ENCODE data around the gene PEX12.
A peak's percentile ranks its signal among the peaks of the same experiment; 100 is the strongest.

DNA sequence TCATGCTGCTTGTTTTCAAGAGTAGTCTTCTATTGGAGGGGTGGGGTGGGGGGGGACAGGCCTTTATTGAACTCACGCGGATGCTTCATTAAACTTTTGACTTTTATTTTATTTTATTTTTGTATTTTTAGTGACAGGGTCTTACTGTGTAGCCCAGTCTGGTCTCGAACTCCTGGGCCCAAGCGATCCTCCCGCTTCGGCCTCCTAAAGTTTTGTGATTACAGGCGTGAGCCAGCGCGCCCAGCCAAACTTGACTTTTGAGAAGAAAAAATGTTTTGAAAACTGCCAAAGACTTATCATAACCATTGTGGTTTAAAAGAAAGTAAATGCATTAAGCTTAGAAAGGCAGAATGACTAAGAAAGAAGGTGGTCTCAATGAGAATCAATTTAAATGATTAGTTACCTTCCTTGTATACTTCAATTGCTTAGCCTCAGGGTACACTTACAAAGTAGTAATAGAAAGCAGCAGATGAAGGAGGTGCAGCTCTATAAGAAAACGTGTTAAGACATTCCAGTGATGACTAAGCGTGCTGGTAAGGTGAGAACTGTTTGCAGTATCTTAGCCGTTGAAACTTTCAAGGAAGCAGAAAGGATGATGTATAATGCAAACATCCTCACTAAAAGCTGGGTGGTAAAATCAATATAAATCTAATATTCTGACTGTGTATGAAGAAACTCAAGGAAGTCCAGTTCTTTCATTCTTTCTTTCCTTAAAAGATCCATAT is 10.0 kb upstream of the PEX12 start:
- TF ChIP-seq POLR2A (IDR thresholded peaks at IDR 0.05) (no peak), EP300 (IDR thresholded peaks at IDR 0.05) (no peak), POLR2AphosphoS5 (IDR thresholded peaks at IDR 0.05) (peak; percentile 52)
